ENCODE data around the gene PRELID1.
"Not testable (repeated sequence)": the region's sequence is repeated elsewhere in the genome, so short reads cannot be mapped to it uniquely, and the experiment has no call there.

The PRELID1 gene, protein sequence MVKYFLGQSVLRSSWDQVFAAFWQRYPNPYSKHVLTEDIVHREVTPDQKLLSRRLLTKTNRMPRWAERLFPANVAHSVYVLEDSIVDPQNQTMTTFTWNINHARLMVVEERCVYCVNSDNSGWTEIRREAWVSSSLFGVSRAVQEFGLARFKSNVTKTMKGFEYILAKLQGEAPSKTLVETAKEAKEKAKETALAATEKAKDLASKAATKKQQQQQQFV

DNA sequence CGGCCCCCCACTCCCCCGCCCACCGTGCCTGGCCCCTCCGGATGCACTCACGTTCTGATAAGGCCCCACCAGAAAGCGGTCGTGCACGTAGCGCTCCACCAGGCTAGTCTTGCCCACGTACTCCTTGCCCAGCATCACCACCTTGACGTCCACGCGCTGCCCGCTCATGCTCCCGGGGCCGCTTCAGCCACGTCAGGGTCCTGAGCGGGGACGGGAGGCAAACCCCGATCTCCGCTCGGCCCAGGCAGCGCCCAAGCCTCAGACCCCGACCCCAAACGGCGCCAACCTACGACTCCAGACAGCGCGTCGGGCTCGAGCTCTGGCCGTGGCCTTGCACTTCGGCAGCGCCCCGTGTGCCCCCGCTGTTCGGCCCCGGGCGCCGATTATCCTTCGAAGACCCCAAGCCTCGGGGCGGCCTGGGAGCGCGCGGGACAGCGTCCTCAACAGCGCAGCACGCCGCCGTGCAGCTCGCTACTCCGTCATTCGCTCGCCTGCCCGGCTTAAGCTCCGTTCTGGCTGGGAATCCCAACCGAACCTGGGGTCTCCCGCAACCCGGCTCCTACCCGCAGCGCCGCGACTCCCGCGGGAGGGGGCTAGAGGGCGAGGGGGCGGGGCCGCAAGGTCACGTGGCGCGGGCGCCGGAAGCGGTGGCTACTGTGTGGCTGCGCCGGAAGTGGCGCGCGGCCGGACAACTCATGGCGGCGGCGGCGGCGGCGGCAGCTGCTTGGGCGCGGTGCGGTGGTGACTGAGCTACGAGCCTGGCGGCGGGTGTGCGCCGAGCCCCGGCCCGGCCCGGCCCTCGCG lies at the start of gene PRELID1, which contains the start of gene RAB24:
Gene PRELID1, plus strand, starts transcription at position 679 of the 804 bp plus-strand sequence. CDS start 187 bp downstream, outside the sequence.
Gene RAB24, minus strand, starts transcription at position 599 of the 804 bp plus-strand sequence. Its CDS starts 431 bp downstream, at position 168.
- peak; percentile 34 to 75 for DNase-seq

DNA sequence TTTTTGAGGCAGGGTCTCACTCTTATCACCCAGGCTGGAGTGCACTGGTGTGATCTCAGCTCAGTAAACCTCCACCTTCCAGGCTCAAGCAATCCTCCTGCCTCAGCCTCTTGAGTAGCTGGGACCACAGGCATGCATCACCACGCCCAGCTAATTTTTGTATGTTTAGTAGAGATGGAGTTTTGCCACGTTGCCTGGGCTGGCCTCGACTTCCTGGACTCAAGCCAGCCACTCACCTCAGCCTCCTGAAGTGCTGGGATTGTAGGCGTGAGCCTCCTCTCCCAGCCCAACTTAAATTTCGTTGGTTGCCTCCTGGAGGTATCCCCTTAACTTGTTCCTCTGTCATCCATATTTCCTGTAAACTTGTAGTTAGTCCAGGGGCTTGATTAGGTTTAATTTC lies 47.3 kb upstream of the PRELID1 start:
- no peak for DNase-seq

DNA sequence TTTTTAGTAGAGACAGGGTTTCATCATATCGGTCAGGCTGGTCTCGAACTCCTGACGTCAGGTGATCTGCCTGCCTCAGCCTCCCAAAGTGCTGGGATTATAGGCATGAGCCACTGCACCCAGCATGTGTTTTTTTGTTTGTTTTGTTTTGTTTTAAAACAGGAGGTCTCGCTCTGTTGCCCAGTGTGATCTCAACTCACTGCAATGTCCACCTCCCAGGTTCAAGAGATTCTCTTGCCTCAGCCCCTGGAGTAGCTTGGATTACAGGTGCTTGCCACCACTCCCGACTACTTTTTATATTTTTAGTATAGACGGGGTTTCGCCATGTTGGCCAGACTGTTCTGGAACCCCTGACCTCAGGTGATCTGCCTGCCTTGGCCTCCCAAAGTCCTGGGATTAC lies 44.9 kb upstream of the PRELID1 start:
- not testable (repeated sequence) for DNase-seq

DNA sequence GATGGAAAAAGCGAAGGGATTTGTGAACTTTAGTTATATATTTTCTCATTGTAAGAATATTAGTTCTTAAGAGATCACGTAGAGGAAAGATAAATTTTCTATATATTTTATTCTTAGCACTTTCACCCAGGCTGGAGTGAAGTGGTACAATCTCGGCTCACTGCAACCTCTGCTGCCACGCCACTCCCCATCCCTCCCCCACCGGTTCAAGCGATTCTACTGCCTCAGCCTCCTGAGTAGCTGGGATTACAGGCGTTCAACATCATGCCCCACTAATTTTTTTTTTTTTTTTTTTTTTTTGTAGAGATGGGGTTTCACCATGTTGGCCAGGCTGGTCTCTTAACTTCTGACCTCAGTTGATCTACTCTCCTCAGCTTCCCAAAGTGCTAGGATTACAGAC lies 42.6 kb upstream of the PRELID1 start:
- no peak for DNase-seq

DNA sequence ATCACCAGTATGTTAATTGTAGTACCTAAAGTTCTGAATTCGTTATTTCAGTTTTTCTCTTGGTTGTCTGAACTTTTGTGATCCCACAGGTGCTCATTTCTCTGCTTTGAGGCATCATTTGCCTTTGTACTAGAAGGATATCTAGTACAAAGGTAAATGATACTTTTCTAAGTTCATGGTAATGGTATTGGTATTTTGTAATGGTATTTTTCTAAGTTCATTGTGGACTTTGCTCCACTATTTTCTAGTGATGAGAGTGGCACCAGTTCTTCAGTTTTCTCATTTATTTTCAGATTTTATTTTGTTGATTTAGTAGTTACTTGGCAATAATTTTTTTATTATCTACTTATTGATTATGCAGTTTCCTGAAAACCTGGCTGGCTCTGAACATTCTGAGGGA lies 42.1 kb upstream of the PRELID1 start:
- no peak for DNase-seq

DNA sequence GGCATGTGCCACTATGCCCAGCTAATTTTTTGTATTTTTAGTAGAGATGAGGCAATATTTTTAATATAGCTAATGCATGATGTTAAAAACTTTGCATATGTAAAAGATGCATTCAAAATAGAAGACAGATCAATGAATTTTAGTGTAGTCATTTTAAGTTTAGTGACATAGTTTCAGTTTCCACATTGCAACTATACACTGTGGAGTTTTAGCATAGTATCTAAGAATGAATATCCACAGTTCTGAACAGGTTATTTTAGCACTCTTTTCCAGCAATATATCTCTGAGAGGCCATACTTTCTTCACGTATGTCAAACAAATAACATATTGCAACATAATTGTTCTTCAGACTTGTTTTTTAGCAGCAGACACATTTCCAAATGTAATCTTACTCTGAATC lies 39.4 kb upstream of the PRELID1 start:
- no peak for DNase-seq

DNA sequence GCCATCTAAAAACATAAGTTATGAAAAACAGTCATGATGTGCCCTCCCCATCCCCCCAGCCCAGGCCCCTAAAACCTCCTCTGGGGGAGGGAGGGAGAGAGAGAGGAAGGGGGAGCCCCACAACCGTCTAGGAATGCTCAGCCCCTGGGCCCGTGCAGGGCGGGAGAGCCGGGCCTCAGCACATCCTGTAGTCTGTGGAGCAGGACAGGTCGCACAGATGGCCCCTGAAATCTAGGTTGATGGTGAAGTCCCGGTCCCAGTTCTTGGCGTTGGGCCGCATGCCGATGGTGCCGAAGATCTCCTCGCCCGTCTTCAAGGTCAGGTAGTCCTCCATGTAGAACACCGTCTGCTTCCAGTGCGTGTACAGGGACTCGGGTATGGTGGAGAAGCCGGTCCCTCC lies 38.2 kb upstream of the PRELID1 start:
- no peak for DNase-seq

DNA sequence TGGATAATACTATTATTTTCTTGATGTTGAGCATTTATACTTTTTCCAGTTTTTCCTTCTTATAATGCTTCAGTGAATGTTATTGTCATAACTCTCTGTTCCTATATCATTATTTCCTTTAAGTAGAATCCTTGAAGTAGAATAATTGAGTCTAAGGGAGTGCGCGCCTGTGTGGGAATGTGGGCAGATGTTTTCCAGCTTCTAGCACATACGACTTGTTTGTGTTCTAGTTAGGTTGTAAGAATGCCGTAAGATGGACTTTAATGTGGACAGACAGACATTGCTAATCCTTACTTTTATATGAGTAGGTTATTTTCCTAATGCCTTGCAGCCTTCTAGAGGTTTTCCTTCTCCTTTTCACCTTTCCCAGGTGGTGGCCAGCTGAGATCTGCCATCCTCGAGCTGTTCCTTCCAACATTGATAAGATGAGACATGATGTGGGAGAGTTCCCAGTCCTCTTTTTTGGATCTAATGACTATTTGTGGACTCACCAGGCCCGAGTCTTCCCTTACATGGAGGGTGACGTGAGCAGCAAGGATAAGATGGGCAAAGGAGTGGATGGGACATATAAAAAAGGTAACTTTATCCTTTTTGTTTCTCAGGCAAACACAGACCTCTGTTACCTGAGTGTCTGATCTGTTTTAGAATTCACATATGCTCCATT lies 34.2 kb upstream of the PRELID1 start:
- DNase-seq = no peak

DNA sequence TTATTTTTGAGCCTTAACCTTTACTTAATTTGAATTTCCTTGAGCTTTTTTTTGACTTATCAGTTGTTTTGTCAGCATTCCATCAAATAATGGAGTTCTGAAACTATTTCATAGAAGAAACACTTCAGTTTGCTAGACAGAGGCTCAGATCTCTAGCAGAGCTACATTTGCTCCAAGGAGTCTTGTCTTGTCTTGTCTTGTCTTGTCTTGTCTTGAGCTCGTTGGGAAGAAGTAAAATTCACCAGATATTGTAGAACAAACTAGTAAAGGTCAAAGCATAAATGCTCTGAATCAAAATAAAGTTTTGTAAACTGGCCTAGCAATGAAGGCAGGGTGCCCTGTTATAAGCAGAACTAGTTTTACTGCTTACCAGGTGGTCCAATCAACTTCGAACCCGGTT lies 33.6 kb upstream of the PRELID1 start:
- DNase-seq = no peak

DNA sequence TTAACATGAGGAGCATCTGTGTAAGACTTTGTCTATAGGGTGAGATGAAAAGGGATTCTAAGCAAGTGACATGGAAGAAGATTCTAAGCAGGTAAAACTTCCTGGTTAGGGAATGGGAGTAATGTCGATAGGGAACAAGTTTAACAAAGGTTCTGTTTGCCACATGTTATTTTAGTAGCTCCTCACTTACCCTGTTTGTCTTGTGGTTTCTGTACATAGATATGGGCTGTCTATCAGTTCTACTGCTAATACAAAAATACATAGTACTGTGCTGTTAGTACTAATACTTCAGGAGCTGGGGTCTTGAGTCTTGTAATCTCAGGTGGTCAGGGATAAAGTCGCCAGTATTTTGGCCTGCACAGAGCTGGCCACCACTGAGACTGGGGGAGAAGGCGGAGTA lies 32.9 kb upstream of the PRELID1 start:
- DNase-seq = no peak

DNA sequence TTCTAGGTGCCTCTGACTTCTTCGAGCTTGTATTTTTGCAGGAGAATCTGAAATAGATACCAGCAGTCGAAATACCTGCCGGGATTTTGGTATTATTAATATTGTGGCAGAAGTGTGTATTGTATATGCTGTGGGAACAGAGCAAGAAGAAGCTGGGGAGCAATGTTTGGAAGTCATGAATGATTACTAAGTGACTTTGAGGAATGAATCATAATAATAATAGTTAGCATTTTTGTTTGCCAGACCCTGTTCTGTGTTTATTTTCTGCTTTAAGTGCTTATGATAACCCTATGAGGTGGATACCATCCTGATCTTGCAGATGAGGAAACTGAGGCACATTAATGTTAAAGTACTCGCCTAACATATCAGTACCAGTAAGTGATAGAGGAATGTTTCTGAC lies 32.5 kb upstream of the PRELID1 start:
- DNase-seq = no peak

DNA sequence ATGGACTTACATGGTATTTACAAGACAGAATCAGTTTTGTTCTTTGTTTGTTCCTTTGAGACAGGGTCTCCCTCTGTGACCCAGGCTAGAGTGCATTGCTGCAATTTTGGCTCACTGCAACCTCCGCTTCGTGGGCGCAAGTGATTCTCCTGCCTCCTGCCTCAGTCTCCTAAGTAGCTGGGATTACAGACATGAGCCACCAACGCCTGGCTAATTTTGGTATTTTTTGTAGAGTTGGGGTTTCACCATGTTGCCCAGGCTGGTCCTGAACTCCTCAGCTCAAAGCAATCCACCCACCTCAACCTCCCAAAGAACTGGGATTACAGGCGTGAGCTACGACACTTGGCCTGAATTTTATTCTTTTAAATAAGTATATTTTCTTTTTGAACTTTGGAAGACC lies 27.7 kb upstream of the PRELID1 start:
- no peak for DNase-seq

DNA sequence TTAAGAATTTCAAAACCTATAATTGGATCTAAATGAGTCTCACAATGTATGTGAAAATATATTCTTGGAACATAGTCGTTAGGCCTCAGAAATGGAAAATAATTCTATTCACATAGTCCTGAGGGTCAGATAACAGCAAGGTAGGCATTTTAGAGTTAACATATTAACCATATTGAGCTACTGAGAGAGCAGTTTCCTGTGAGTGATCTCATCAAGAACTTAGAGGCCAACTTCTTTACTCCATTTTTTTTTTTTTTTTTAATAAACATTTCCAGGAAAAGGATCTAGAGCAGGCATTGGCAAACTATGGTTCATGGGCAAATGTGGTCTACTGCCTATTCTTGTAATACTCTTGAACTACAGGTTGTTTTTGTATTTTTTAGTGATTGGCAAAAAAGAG lies 26.7 kb upstream of the PRELID1 start:
- no peak for DNase-seq

DNA sequence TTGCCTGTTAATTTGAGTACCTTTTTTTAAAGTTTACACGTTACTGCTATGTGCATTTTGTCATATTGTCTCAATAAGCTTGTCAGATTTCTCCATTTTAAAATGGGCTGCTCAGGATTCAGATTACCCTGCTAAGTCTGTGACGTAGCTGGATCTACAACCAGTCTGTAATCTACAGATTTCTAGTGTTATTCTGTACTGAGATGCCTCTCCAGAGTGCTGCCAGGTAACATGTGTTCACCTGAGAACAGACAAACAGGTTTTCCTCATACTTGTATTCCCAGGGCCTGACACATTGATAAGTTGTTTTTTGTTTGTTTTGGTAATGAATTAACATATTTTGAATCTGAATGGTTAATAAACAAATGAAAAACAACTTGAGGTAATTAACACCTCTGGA lies 15.4 kb upstream of the PRELID1 start:
- DNase-seq = no peak

DNA sequence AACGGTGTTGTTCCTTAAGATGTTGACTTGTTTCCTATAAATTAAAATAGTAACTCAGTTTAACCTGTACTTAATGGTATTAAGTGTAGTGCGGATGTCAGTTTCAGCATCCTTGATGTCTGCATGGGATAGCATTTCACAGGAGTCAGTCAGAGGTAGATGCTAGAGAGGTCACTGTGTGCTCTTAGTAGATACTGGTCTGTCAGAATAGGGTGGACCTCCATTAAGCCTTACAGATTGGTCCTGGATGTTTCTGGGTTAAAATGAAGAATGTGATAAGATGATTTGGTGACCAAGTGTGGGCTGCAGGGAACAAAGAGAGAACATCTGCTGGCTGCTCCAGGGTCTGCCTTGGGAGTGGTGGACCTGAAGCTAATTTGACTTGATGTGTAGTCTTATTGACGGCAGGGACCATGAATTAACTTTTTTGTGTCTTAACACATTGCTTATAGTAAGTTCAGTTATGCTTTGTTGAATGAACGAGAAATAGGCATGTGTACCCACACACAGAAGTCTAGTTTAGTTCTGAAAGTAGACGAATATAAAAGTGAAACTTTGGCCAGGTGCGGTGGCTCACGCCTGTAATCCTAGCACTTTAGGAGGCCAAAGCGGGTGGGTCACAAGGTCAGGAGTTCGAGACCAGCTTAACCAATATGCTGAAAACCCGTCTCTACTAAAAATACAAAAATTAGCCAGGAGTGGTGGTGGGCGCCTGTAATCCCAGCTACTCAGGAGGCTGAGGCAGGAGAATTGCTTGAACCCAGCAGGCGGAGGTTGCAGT lies 12.6 kb upstream of the PRELID1 start:
- no peak for DNase-seq

DNA sequence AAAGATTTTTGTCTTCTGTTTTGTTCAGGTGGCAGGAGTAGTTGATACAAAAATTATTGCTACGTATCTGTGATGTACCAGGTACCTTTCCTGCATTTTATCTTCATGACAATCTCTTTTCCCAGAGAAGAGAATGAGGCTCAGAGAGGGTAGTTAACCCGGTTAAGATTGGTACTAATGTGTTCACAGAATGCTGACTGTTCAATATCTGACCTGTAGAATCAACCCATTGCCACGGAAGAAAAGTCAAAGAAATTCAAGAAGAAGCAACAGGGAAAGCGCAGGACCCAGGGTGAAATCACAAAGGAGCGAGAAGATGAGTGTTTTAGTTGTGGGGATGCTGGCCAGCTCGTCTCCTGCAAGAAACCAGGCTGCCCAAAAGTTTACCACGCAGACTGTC lies 11.9 kb upstream of the PRELID1 start:
- DNase-seq = no peak

DNA sequence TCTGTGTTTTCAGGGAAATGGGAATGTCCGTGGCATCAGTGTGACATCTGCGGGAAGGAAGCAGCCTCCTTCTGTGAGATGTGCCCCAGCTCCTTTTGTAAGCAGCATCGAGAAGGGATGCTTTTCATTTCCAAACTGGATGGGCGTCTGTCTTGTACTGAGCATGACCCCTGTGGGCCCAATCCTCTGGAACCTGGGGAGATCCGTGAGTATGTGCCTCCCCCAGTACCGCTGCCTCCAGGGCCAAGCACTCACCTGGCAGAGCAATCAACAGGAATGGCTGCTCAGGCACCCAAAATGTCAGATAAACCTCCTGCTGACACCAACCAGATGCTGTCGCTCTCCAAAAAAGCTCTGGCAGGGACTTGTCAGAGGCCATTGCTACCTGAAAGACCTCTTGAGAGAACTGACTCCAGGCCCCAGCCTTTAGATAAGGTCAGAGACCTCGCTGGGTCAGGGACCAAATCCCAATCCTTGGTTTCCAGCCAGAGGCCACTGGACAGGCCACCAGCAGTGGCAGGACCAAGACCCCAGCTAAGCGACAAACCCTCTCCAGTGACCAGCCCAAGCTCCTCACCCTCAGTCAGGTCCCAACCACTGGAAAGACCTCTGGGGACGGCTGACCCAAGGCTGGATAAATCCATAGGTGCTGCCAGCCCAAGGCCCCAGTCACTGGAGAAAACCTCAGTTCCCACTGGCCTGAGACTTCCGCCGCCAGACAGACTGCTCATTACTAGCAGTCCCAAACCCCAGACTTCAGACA lies 9.6 kb upstream of the PRELID1 start:
- DNase-seq = no peak

DNA sequence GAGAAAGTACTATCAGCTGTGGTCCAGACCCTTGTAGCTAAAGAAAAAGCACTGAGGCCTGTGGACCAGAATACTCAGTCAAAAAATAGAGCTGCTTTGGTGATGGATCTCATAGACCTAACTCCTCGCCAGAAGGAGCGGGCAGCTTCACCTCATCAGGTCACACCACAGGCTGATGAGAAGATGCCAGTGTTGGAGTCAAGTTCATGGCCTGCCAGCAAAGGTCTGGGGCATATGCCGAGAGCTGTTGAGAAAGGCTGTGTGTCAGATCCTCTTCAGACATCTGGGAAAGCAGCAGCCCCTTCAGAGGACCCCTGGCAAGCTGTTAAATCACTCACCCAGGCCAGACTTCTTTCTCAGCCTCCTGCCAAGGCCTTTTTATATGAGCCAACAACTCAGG lies 9.0 kb upstream of the PRELID1 start:
- no peak for DNase-seq

DNA sequence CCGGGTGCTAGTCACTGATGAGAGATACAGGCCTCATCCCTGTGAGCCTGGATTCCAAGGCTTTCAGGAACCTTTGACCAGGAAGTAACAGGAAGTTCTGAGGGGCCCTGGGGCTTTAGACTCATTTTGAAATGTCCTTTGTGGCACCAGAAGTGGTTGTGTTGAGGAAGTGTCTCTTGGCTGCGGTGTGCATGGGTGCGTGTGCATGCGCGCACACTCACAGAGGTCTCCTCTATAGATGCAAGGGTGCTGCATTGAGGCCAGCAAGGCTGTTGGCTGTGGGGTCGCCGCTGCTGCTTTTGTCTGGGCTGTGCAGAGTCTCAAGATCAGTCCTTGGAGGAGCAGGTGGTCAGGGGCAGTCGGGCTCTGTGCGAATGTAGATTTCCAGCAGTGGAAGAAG lies 7.7 kb upstream of the PRELID1 start:
- DNase-seq = no peak

DNA sequence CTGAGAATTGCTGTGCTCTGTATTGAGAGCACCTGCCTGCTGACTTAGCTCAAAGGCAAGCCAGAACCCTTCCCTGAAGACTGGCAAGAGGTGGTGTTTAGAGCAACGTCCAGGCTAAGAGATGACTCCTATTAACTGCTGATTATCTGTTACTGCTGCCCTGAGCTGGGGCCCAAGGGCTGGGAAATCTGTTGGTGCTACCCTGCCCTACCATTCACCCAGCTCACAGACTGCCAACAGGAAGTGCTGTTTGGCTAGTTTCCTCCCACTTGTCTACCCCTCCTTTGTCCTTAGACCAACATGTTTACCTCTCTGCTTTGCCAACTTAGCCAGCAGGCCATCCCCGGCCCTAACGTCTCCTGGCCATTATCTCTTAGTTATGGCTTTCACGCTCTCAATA lies 7.0 kb upstream of the PRELID1 start:
- DNase-seq = no peak

DNA sequence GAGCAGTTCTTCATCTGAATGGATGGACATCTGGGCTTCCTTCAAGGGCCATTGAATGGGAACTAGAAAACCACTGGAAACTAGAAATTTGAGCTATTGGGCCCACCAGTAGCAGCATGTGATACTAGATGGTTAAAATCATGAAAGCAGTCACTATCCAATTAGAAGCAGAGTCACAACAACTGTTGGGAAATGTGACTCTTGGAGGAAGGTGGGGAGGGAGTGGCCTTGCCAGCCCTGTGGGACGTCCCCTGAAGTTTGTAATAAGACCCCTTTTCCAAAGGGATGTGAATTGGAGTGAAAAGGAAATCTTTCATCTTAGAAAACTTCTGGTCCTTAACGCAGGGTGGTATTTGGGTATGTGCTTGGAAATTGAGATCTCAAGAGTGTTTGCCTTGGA lies 5.7 kb upstream of the PRELID1 start:
- no peak for DNase-seq

DNA sequence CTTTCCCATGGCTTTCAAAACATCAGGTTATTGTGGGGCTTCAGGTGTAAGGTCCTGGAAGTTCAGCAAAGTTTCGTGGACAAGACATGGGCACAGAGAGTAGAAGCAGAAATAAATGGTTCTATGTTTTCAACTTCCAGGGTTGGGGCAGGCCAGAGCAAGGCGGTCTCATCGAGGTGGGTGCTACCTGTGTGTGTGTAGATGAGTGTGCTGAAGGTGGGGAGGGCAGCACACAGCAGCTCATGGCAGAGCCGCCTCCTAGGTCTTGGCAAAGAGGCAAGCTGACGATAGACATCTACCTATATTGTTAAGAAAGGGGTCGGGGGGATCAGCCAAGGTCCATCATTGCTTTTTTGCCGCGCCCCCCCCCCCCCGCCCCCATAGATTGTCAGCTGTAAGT lies 3.9 kb upstream of the PRELID1 start:
- DNase-seq = no peak
